ENCODE measurements around the gene MMD2.
A peak's percentile ranks its signal among the peaks of the same experiment; 100 is the strongest.
"Not testable (repeated sequence)": the region's sequence is repeated elsewhere in the genome, so short reads cannot be mapped to it uniquely, and the experiment has no call there.

Gene MMD2

GRCh38 chr7:4982741-4983140 lies 23.8 kb upstream of the MMD2 start:
- H3K27me3 ChIP-seq (ENCODE audit: control insufficient read depth in 2 of 2, insufficient read depth in 2 of 2, low read length in 2 of 2); H3K9me3 ChIP-seq (ENCODE audit: control insufficient read depth in 2 of 2, low read length in 2 of 2); H3K9ac ChIP-seq (ENCODE audit: low read depth in 1 of 2, low read length in 2 of 2); H3K4me3 ChIP-seq (ENCODE audit: low read length in 2 of 2); H3K27ac ChIP-seq (ENCODE audit: low read depth in 2 of 2, low read length in 2 of 2); H3K4me1 ChIP-seq (ENCODE audit: control insufficient read depth in 2 of 2, insufficient read depth in 2 of 2, low read length in 2 of 2): not testable (repeated sequence)
- peaks cover 35 to 45% of the 10 kb centered on the region in 2 donors for H3K36me3 ChIP-seq (ENCODE audit: control insufficient read depth in 2 of 2, insufficient read depth in 2 of 2, low read length in 2 of 2)

GRCh38 chr7:4981295-4981890 lies 22.4 kb upstream of the MMD2 start:
- H3K4me1 ChIP-seq (ENCODE audit: control insufficient read depth in 2 of 2, insufficient read depth in 2 of 2, low read length in 2 of 2); H3K27me3 ChIP-seq (ENCODE audit: control insufficient read depth in 2 of 2, insufficient read depth in 2 of 2, low read length in 2 of 2); H3K27ac ChIP-seq (ENCODE audit: low read depth in 2 of 2, low read length in 2 of 2); H3K4me3 ChIP-seq (ENCODE audit: low read length in 2 of 2); H3K9ac ChIP-seq (ENCODE audit: low read depth in 1 of 2, low read length in 2 of 2); H3K9me3 ChIP-seq (ENCODE audit: control insufficient read depth in 2 of 2, low read length in 2 of 2): not testable (repeated sequence)
- peaks cover 30 to 44% of the 10 kb centered on the region in 2 donors for H3K36me3 ChIP-seq (ENCODE audit: control insufficient read depth in 2 of 2, insufficient read depth in 2 of 2, low read length in 2 of 2)

DNA sequence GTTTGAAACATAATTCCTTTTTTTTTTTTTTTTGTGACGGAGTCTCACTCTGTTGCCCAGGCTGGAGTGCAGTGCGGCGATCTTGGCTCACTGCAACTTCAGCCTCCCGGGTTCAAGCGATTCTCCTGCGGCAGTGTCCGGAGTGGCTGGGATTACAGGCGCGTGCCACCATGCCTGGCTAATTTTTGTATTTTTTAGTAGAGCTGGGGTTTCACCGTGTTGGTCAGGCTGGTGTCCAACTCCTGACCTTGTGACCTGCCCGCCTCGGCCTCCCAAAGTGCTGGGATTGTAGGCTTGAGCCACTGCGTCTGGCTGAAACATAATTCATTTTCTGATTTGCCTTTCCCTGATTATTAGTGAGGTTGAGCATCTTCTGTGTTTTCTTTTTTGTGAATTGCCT lies 16.6 kb upstream of the MMD2 start:
- not testable (repeated sequence) for H3K9me3 ChIP-seq (ENCODE audit: control insufficient read depth in 2 of 2, low read length in 2 of 2); H3K27me3 ChIP-seq (ENCODE audit: control insufficient read depth in 2 of 2, insufficient read depth in 2 of 2, low read length in 2 of 2); H3K4me3 ChIP-seq (ENCODE audit: low read length in 2 of 2); H3K27ac ChIP-seq (ENCODE audit: low read depth in 2 of 2, low read length in 2 of 2); H3K9ac ChIP-seq (ENCODE audit: low read depth in 1 of 2, low read length in 2 of 2); H3K4me1 ChIP-seq (ENCODE audit: control insufficient read depth in 2 of 2, insufficient read depth in 2 of 2, low read length in 2 of 2)
- H3K36me3 ChIP-seq (ENCODE audit: control insufficient read depth in 2 of 2, insufficient read depth in 2 of 2, low read length in 2 of 2): peaks cover 12 to 18% of the 10 kb centered on the region in 2 donors

DNA sequence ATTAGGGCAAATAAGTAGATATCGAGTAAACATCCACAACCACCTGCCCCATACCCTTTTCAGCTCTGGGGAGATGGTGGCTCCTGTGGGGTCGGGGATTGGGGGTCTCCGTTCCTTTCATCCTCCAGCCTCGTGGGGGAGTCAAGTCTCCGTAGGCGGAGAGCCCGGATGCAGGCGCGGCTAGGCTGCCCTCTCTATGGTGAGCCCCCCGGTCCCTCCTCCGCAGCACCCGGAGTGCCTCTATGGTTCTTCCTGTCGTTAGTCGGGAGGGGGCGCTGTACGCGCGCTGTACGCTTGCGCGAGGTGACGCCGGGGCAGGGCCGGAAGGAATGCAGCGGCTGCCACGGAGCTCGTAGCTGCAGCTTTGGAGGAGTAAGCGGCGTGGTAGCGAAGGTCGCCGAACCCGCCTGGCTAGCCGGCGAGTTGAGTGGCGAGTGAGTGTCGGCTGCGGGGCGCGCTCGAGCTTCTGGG lies 14.8 kb upstream of the MMD2 start:
- H3K27ac ChIP-seq (ENCODE audit: low read depth in 2 of 2, low read length in 2 of 2): peak overlapping the region; percentile 91 to 93
- peak overlapping the region; percentile 75 to 83 for H3K4me3 ChIP-seq (ENCODE audit: low read length in 2 of 2)
- peaks cover 2 to 3% of the 10 kb centered on the region in 2 donors for H3K4me1 ChIP-seq (ENCODE audit: control insufficient read depth in 2 of 2, insufficient read depth in 2 of 2, low read length in 2 of 2)
- H3K9ac ChIP-seq (ENCODE audit: low read depth in 1 of 2, low read length in 2 of 2): peak overlapping the region; percentile 65 to 79
- no peaks in the 10 kb centered on the region for H3K27me3 ChIP-seq (ENCODE audit: control insufficient read depth in 2 of 2, insufficient read depth in 2 of 2, low read length in 2 of 2)
- no peaks in the 10 kb centered on the region for H3K9me3 ChIP-seq (ENCODE audit: control insufficient read depth in 2 of 2, low read length in 2 of 2)
- H3K36me3 ChIP-seq (ENCODE audit: control insufficient read depth in 2 of 2, insufficient read depth in 2 of 2, low read length in 2 of 2): peaks cover 9 to 18% of the 10 kb centered on the region in 2 donors

DNA sequence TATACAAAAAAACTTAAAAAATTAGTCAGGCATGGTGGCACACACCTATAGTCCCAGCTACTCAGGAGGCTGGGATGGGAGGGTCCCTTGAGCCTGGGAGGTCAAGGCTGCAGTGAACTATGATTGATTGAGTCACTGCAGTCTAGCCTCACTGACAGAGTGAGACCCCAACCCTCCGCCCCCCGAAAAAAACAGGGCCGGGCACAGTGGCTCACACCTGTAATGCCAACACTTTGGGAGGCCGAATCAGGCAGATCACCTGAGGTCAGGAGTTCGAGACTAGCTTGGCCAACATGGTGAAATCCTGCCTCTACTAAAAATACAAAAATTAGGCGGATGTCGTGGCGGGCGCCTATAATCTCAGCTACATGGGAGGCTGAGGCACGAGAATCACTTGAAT lies 13.5 kb upstream of the MMD2 start:
- H3K27ac ChIP-seq (ENCODE audit: low read depth in 2 of 2, low read length in 2 of 2); H3K4me3 ChIP-seq (ENCODE audit: low read length in 2 of 2); H3K4me1 ChIP-seq (ENCODE audit: control insufficient read depth in 2 of 2, insufficient read depth in 2 of 2, low read length in 2 of 2); H3K9me3 ChIP-seq (ENCODE audit: control insufficient read depth in 2 of 2, low read length in 2 of 2); H3K27me3 ChIP-seq (ENCODE audit: control insufficient read depth in 2 of 2, insufficient read depth in 2 of 2, low read length in 2 of 2); H3K36me3 ChIP-seq (ENCODE audit: control insufficient read depth in 2 of 2, insufficient read depth in 2 of 2, low read length in 2 of 2); H3K9ac ChIP-seq (ENCODE audit: low read depth in 1 of 2, low read length in 2 of 2): not testable (repeated sequence)

DNA sequence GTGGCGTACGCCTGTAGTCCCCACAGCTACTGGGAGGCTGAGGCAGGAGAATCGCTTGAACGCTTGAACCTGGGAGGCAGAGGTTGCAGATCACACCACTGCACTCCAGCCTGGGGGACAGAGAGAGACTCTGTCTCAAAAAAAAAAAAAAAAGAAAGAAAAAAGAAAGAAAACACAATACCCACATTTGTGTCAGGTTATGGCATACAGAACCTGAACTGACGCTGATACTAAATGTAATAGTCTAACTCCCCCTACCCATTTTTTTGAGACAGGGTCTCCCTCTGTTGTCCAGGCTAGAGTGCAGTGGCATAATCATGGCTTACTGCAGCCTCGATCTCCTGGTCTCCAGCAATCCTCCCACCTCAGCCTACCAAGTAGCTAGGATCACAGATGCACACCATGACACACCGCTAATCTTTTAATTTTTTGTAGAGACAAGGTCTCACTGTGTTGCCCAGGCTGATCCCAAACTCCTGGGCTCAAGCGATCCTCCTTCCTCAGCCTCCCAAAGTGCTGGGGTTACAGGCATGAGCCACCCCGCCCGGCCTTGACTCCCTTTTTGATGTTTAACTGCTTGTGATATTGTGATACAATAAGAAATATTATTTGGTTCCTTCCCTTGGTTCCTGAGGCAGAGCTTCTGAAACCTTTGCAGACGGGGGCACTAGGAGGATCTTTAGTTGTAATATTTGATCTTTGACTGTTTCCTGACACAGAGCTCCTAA lies 6.5 kb upstream of the MMD2 start:
- H3K9ac ChIP-seq (ENCODE audit: low read depth in 1 of 2, low read length in 2 of 2): no peak overlapping the region
- H3K36me3 ChIP-seq (ENCODE audit: control insufficient read depth in 2 of 2, insufficient read depth in 2 of 2, low read length in 2 of 2): no peaks in the 10 kb centered on the region

GRCh38 chr7:4964506-4964905 lies 5.5 kb upstream of the MMD2 start:
- no peak overlapping the region for H3K4me3 ChIP-seq (ENCODE audit: low read length in 2 of 2)
- no peak overlapping the region for H3K27ac ChIP-seq (ENCODE audit: low read depth in 2 of 2, low read length in 2 of 2)
- no peaks in the 10 kb centered on the region for H3K9me3 ChIP-seq (ENCODE audit: control insufficient read depth in 2 of 2, low read length in 2 of 2)
- no peaks in the 10 kb centered on the region for H3K36me3 ChIP-seq (ENCODE audit: control insufficient read depth in 2 of 2, insufficient read depth in 2 of 2, low read length in 2 of 2)
- H3K27me3 ChIP-seq (ENCODE audit: control insufficient read depth in 2 of 2, insufficient read depth in 2 of 2, low read length in 2 of 2): peaks cover 0 to 4% of the 10 kb centered on the region in 2 donors
- no peak overlapping the region for H3K9ac ChIP-seq (ENCODE audit: low read depth in 1 of 2, low read length in 2 of 2)
- no peaks in the 10 kb centered on the region for H3K4me1 ChIP-seq (ENCODE audit: control insufficient read depth in 2 of 2, insufficient read depth in 2 of 2, low read length in 2 of 2)

More for the DNA sequence above, 6.5 kb upstream of the MMD2 start:
- Histone ChIP-seq H3K27me3 (ENCODE audit: control insufficient read depth in 2 of 2, insufficient read depth in 2 of 2, low read length in 2 of 2) (peaks cover 0 to 1% of the 10 kb centered on the region in 2 donors), H3K27ac (ENCODE audit: low read depth in 2 of 2, low read length in 2 of 2) (no peak overlapping the region), H3K4me3 (ENCODE audit: low read length in 2 of 2) (no peak overlapping the region), H3K4me1 (ENCODE audit: control insufficient read depth in 2 of 2, insufficient read depth in 2 of 2, low read length in 2 of 2) (no peaks in the 10 kb centered on the region), H3K9me3 (ENCODE audit: control insufficient read depth in 2 of 2, low read length in 2 of 2) (no peaks in the 10 kb centered on the region)

DNA sequence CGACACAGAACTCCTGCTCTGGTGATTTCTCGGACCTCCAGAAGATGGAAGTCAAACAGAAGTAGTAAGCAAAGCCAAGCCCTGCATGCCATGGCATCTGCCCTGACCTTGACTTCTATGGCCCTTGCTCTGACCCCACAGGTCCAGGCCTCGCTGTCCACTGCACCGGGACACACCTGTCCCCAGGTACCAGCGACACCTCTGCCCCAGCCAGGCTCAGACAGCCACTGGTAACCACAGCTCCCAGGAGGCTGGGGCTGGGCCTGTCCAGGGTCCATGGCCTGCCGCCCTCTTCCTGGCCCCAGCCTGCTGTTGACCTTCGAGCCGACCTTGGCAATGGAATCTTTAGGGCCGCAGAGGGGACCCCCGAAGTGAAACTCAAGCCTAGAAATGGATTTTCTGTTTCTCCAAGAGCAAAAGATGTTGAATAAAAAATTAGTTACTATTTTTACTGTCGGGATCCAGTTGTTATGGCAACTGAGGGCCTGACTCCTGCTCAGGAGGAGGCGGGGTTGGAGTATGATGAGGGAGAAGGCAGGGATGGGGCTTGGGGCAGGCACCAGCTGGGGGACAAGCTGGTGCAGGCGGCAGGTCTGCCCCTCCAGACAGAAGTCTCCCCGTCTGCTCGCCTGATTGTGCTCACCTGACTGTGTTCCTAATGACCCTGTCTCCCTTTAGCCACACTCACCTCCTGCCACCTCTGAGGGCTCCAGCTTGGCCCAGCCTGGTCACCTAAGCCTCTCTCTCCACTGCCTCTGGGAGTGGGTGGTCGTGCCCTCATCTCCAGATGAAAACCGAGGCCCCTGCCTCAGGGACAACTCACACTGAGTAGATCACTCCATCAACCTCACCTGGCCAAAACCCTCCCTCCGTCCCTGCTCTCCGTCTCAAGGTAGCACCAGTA lies 4.1 kb upstream of the MMD2 start:
- H3K27ac ChIP-seq (ENCODE audit: low read depth in 2 of 2, low read length in 2 of 2): no peak overlapping the region
- peaks cover 5 to 9% of the 10 kb centered on the region in 2 donors for H3K27me3 ChIP-seq (ENCODE audit: control insufficient read depth in 2 of 2, insufficient read depth in 2 of 2, low read length in 2 of 2)
- H3K9me3 ChIP-seq (ENCODE audit: control insufficient read depth in 2 of 2, low read length in 2 of 2): no peaks in the 10 kb centered on the region
- H3K36me3 ChIP-seq (ENCODE audit: control insufficient read depth in 2 of 2, insufficient read depth in 2 of 2, low read length in 2 of 2): no peaks in the 10 kb centered on the region
- no peak overlapping the region for H3K9ac ChIP-seq (ENCODE audit: low read depth in 1 of 2, low read length in 2 of 2)
- H3K4me1 ChIP-seq (ENCODE audit: control insufficient read depth in 2 of 2, insufficient read depth in 2 of 2, low read length in 2 of 2): no peaks in the 10 kb centered on the region
- no peak overlapping the region for H3K4me3 ChIP-seq (ENCODE audit: low read length in 2 of 2)

DNA sequence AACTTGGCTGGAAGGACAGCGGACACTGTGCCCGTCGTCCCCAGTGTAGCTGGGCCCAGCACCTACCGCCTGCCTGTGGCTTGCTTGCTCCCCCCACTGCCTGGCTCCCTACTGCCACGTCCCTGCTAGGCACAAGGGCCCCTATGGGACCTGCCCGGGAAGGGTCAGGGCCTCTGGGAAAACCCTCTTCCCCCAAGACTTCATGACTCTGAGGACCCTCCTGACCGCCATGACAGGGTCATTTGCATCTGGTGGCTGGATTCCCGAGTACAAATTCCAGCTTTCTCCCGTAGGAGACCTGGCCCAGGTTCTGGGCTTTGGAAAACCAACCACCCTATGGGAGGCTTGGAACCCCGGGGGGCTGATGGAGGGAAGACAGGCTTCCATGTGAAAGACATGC lies 1.4 kb upstream of the MMD2 start:
- H3K36me3 ChIP-seq (ENCODE audit: control insufficient read depth in 2 of 2, insufficient read depth in 2 of 2, low read length in 2 of 2): no peaks in the 10 kb centered on the region
- peaks cover 11 to 17% of the 10 kb centered on the region in 2 donors for H3K27me3 ChIP-seq (ENCODE audit: control insufficient read depth in 2 of 2, insufficient read depth in 2 of 2, low read length in 2 of 2)
- H3K27ac ChIP-seq (ENCODE audit: low read depth in 2 of 2, low read length in 2 of 2): no peak overlapping the region
- H3K9ac ChIP-seq (ENCODE audit: low read depth in 1 of 2, low read length in 2 of 2): no peak overlapping the region
- H3K4me1 ChIP-seq (ENCODE audit: control insufficient read depth in 2 of 2, insufficient read depth in 2 of 2, low read length in 2 of 2): no peaks in the 10 kb centered on the region
- H3K9me3 ChIP-seq (ENCODE audit: control insufficient read depth in 2 of 2, low read length in 2 of 2): no peaks in the 10 kb centered on the region
- H3K4me3 ChIP-seq (ENCODE audit: low read length in 2 of 2): no peak overlapping the region

DNA sequence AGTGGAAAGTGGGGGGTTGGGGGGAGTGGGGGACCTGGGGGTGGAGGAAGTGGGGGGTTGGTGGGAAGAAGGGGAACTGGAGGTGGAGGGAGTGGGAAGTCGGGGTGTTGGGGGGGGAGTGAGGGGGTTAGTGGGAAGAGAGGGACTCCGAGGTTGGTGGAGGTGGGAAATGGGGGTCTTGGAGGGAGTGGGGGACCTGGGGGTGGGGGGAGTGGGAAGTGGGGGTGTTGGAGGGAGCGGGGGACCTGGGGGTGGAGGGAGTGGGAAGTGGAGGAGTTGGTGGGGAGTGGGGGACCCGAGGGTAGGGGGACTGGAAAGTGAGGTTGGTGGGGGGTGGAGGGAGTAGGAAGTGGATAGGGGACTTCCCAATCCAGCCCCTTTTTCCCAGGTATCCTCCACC lies 906 bp upstream of the MMD2 start:
- Histone ChIP-seq H3K9ac (ENCODE audit: low read depth in 1 of 2, low read length in 2 of 2) (no peak overlapping the region), H3K36me3 (ENCODE audit: control insufficient read depth in 2 of 2, insufficient read depth in 2 of 2, low read length in 2 of 2) (no peaks in the 10 kb centered on the region), H3K4me3 (ENCODE audit: low read length in 2 of 2) (no peak overlapping the region), H3K27ac (ENCODE audit: low read depth in 2 of 2, low read length in 2 of 2) (no peak overlapping the region), H3K4me1 (ENCODE audit: control insufficient read depth in 2 of 2, insufficient read depth in 2 of 2, low read length in 2 of 2) (no peaks in the 10 kb centered on the region), H3K9me3 (ENCODE audit: control insufficient read depth in 2 of 2, low read length in 2 of 2) (no peaks in the 10 kb centered on the region), H3K27me3 (ENCODE audit: control insufficient read depth in 2 of 2, insufficient read depth in 2 of 2, low read length in 2 of 2) (peaks cover 15 to 20% of the 10 kb centered on the region in 2 donors)
